Measurements from ENCODE around the gene CACNG6.

CACNG6 gene

DNA sequence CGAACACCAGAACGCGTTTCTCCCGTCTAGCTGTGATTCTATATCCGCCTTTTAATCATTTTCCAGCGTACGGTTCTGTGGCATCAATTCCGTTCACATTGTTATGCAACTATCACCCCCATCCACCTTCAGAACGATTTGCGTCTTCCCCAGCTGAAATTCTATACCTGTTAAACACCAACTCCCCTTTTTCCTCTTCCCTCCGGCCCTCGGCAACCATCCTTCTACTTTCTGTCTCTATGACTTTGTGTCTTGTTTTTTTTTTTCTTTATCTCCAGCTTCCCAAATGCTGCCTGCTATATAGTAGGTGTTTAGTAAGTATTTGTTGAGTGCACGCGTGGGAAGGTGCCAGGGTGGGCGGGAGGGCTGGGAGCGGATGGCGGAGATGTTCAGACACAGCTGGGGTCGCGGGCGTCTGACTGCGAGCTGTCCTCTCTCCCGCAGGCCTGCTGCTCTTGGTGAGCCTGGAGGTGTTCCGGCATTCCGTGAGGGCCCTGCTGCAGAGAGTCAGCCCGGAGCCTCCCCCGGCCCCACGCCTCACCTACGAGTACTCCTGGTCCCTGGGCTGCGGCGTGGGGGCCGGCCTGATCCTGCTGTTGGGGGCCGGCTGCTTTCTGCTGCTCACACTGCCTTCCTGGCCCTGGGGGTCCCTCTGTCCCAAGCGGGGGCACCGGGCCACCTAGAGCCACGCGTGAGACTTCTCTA is 20.2 kb downstream of the CACNG6 start:
- H3K27me3 ChIP-seq (ENCODE audit: insufficient read depth, low read length, poor library complexity): no peaks in the 10 kb centered on the region
- no peak overlapping the region for H3K9ac ChIP-seq (ENCODE audit: low read depth, low read length)
- no peaks in the 10 kb centered on the region for H3K4me1 ChIP-seq (ENCODE audit: insufficient read depth, low read length)
- no peak overlapping the region for H3K4me3 ChIP-seq (ENCODE audit: low read depth in 1 of 2, low read length in 2 of 2)
- no peaks in the 10 kb centered on the region for H3K9me3 ChIP-seq (ENCODE audit: insufficient read depth, low read length, severe bottlenecking)
- no peak overlapping the region for H2AFZ ChIP-seq (ENCODE audit: low read depth, low read length)
- no peaks in the 10 kb centered on the region for H3K36me3 ChIP-seq (ENCODE audit: insufficient read depth, low read length)
- no peaks in the 10 kb centered on the region for H4K20me1 ChIP-seq (ENCODE audit: insufficient read depth, low read length)
- no peak overlapping the region for H3K4me2 ChIP-seq (ENCODE audit: insufficient read depth, low read length)
- DNase-seq (no peak), ATAC-seq (ENCODE audit: insufficient read depth, low read depth) (no peak)
- TF ChIP-seq EZH2 (IDR thresholded peaks at IDR 0.05; ENCODE audit: borderline replicate concordance, low read depth, low read length, severe bottlenecking): no peak
- TF ChIP-seq, protein P1, sequence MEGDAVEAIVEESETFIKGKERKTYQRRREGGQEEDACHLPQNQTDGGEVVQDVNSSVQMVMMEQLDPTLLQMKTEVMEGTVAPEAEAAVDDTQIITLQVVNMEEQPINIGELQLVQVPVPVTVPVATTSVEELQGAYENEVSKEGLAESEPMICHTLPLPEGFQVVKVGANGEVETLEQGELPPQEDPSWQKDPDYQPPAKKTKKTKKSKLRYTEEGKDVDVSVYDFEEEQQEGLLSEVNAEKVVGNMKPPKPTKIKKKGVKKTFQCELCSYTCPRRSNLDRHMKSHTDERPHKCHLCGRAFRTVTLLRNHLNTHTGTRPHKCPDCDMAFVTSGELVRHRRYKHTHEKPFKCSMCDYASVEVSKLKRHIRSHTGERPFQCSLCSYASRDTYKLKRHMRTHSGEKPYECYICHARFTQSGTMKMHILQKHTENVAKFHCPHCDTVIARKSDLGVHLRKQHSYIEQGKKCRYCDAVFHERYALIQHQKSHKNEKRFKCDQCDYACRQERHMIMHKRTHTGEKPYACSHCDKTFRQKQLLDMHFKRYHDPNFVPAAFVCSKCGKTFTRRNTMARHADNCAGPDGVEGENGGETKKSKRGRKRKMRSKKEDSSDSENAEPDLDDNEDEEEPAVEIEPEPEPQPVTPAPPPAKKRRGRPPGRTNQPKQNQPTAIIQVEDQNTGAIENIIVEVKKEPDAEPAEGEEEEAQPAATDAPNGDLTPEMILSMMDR (IDR thresholded peaks at IDR 0.05; ENCODE audit: borderline replicate concordance, extremely low read depth, low read length, poor library complexity, severe bottlenecking): no peak
- H3K79me2 ChIP-seq (ENCODE audit: insufficient read depth, low read length): no peaks in the 10 kb centered on the region
- no peak overlapping the region for H3K27ac ChIP-seq (ENCODE audit: low read length)

DNA sequence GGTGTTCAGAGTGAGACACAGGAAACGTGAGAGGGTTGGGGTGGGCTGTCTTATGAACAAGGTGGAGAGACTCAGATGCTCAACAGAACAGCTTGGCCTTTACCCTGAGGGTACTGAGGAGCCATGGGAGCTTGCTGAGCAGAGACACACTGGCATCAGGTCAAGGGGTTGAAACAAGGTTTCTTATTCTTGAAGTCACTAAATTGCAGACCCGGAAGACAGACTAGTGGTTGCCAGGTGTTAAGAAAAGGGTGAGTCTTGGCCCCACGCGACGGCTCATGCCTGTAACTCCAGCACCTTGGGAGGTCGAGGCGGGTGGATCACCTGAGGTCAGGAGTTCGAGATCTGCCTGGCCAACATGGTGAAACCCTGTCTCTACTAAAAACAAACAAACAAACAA is 22.4 kb downstream of the CACNG6 start:
- Histone ChIP-seq H3K4me3 (ENCODE audit: low read depth in 1 of 2, low read length in 2 of 2) (no peak overlapping the region), H2AFZ (ENCODE audit: low read depth, low read length) (no peak overlapping the region), H3K4me1 (ENCODE audit: insufficient read depth, low read length) (no peaks in the 10 kb centered on the region), H4K20me1 (ENCODE audit: insufficient read depth, low read length) (no peaks in the 10 kb centered on the region), H3K79me2 (ENCODE audit: insufficient read depth, low read length) (no peaks in the 10 kb centered on the region), H3K27me3 (ENCODE audit: insufficient read depth, low read length, poor library complexity) (no peaks in the 10 kb centered on the region), H3K4me2 (ENCODE audit: insufficient read depth, low read length) (no peak overlapping the region), H3K27ac (ENCODE audit: low read length) (no peak overlapping the region), H3K9ac (ENCODE audit: low read depth, low read length) (no peak overlapping the region), H3K36me3 (ENCODE audit: insufficient read depth, low read length) (no peaks in the 10 kb centered on the region), H3K9me3 (ENCODE audit: insufficient read depth, low read length, severe bottlenecking) (no peaks in the 10 kb centered on the region)
- ATAC-seq (ENCODE audit: insufficient read depth, low read depth) (no peak), DNase-seq (no peak)
- TF ChIP-seq EZH2 (IDR thresholded peaks at IDR 0.05; ENCODE audit: borderline replicate concordance, low read depth, low read length, severe bottlenecking): no peak

DNA sequence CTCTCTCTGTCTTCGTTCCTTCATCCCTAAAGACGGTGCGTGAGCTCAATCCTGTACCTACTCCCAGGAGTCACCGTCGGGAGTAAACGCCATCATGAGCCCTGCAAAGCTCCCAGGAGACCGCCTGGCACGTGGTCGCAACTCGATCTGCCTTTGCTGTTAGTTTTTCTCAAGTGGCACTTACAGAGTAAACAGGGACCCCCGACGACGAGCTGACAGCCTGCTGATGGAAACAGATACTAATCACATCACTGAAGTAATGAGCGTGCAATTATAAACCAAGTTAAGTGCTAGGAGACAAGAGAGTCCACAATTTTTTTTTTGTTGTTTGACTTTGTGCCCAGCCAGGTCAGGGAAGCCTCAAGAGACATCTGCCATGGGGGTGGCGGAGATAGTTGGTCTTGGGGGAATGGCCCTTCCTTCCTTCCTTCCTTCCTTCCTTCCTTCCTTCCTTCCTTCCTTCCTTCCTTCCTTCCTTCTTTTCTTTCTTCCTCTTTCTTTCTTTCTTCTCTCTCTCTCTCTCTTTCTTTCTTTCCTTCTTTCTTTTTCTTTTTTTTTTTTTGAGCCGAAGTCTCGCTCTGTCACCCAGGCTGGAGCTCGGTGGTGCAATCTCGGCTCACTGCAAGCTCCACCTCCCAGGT is 23.6 kb downstream of the CACNG6 start:
- H4K20me1 ChIP-seq (ENCODE audit: insufficient read depth, low read length): no peaks in the 10 kb centered on the region
- no peak overlapping the region for H3K4me3 ChIP-seq (ENCODE audit: low read depth in 1 of 2, low read length in 2 of 2)
- H3K27ac ChIP-seq (ENCODE audit: low read length): no peak overlapping the region
- H2AFZ ChIP-seq (ENCODE audit: low read depth, low read length): no peak overlapping the region
- no peak for ATAC-seq (ENCODE audit: insufficient read depth, low read depth)
- H3K4me1 ChIP-seq (ENCODE audit: insufficient read depth, low read length): no peaks in the 10 kb centered on the region
- H3K27me3 ChIP-seq (ENCODE audit: insufficient read depth, low read length, poor library complexity): no peaks in the 10 kb centered on the region
- H3K36me3 ChIP-seq (ENCODE audit: insufficient read depth, low read length): no peaks in the 10 kb centered on the region
- no peak overlapping the region for H3K9ac ChIP-seq (ENCODE audit: low read depth, low read length)
- no peak for DNase-seq
- H3K9me3 ChIP-seq (ENCODE audit: insufficient read depth, low read length, severe bottlenecking): no peaks in the 10 kb centered on the region
- H3K4me2 ChIP-seq (ENCODE audit: insufficient read depth, low read length): no peak overlapping the region
- TF ChIP-seq EZH2 (IDR thresholded peaks at IDR 0.05; ENCODE audit: borderline replicate concordance, low read depth, low read length, severe bottlenecking): no peak
- TF ChIP-seq, protein P1 (IDR thresholded peaks at IDR 0.05; ENCODE audit: borderline replicate concordance, extremely low read depth, low read length, poor library complexity, severe bottlenecking): no peak
- H3K79me2 ChIP-seq (ENCODE audit: insufficient read depth, low read length): no peaks in the 10 kb centered on the region

DNA sequence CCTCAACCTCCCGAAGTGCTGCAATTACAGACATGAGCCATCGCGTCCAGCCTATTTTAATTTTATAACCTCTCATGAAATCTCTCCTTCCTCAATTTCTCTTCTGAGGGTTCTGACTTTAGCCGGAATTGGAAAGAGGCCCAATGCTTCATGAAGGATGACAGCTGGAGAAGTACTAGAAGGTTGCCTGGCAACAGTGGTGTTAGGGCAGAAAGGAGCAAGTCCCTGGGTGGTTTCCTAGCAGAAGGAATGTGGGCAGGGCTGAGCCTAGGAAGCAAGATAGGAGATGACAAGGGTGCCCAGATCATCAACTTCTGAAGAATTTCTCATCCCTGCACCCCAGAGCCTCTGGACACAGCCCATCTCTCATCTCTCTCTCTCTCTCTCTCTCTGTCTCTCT is 25.8 kb downstream of the CACNG6 start:
- H3K9me3 ChIP-seq (ENCODE audit: insufficient read depth, low read length, severe bottlenecking): no peaks in the 10 kb centered on the region
- no peak for ATAC-seq (ENCODE audit: insufficient read depth, low read depth)
- H3K36me3 ChIP-seq (ENCODE audit: insufficient read depth, low read length): no peaks in the 10 kb centered on the region
- TF ChIP-seq, protein P1 (IDR thresholded peaks at IDR 0.05; ENCODE audit: borderline replicate concordance, extremely low read depth, low read length, poor library complexity, severe bottlenecking): no peak
- no peak for TF ChIP-seq EZH2 (IDR thresholded peaks at IDR 0.05; ENCODE audit: borderline replicate concordance, low read depth, low read length, severe bottlenecking)
- H4K20me1 ChIP-seq (ENCODE audit: insufficient read depth, low read length): no peaks in the 10 kb centered on the region
- H3K4me3 ChIP-seq (ENCODE audit: low read depth in 1 of 2, low read length in 2 of 2): no peak overlapping the region
- DNase-seq: no peak
- H3K4me2 ChIP-seq (ENCODE audit: insufficient read depth, low read length): no peak overlapping the region
- no peak overlapping the region for H3K9ac ChIP-seq (ENCODE audit: low read depth, low read length)
- H2AFZ ChIP-seq (ENCODE audit: low read depth, low read length): no peak overlapping the region
- no peak overlapping the region for H3K27ac ChIP-seq (ENCODE audit: low read length)
- no peaks in the 10 kb centered on the region for H3K4me1 ChIP-seq (ENCODE audit: insufficient read depth, low read length)
- no peaks in the 10 kb centered on the region for H3K79me2 ChIP-seq (ENCODE audit: insufficient read depth, low read length)
- H3K27me3 ChIP-seq (ENCODE audit: insufficient read depth, low read length, poor library complexity): no peaks in the 10 kb centered on the region
